Measurements from ENCODE around the gene EPN1. TPM values are rescaled to one million over a fixed set of nuclear protein-coding genes. Genes with fewer than 3 reads are reported as not detected.

The EPN1 gene
- total and polyA plus RNA-seq, 9 of the 15 experiments (the other 6 are each of a cell fraction or from before 2014, with no cell fraction given) = 0.08 to 138 (median 12.7) TPM

DNA sequence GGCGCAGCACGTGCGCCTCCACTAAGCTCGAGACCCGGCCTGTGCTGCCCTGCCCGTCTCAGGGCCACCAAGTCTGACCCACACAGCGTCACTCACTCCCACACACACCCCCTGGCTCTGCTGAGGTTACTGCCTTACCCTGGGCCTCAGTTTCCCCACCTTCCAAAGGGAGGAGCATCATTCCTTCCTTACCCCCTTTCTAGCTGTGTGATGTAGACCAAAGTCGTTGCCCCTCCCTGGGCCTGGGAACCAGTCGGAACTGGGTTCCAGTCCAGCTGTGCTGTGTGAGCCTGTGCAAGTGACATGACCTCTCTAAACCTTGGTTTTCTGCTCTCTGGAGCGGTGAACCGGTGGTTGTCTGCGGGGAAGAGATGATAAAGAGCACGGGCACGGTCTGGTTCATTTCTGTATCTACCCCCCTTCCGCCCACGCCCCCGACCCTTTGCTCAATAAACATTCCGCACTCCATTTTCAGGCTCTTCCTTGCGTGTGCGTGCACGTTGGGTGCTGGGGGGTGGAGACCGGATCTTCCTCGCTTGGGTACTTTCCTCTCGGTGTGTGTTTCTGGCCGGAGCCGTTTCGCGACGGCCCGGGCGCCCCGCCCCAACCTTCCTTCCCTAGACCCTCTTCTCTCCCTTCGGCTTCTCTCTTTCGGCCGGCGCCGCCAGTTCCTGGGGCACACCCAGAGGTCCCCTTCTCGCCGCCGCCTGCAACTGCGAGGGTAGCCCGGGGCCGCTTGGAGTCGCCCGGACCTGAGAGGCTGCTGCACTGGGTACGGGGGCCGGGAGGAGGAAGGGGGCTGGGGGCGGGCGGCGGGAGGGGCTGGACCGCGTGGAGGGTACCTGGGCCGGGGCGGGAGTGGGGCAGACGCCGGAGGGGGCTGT, 31.8 kb upstream of the EPN1 start, which contains the start of gene ZNF581 (continued):
- TF ChIP-seq, protein P1, sequence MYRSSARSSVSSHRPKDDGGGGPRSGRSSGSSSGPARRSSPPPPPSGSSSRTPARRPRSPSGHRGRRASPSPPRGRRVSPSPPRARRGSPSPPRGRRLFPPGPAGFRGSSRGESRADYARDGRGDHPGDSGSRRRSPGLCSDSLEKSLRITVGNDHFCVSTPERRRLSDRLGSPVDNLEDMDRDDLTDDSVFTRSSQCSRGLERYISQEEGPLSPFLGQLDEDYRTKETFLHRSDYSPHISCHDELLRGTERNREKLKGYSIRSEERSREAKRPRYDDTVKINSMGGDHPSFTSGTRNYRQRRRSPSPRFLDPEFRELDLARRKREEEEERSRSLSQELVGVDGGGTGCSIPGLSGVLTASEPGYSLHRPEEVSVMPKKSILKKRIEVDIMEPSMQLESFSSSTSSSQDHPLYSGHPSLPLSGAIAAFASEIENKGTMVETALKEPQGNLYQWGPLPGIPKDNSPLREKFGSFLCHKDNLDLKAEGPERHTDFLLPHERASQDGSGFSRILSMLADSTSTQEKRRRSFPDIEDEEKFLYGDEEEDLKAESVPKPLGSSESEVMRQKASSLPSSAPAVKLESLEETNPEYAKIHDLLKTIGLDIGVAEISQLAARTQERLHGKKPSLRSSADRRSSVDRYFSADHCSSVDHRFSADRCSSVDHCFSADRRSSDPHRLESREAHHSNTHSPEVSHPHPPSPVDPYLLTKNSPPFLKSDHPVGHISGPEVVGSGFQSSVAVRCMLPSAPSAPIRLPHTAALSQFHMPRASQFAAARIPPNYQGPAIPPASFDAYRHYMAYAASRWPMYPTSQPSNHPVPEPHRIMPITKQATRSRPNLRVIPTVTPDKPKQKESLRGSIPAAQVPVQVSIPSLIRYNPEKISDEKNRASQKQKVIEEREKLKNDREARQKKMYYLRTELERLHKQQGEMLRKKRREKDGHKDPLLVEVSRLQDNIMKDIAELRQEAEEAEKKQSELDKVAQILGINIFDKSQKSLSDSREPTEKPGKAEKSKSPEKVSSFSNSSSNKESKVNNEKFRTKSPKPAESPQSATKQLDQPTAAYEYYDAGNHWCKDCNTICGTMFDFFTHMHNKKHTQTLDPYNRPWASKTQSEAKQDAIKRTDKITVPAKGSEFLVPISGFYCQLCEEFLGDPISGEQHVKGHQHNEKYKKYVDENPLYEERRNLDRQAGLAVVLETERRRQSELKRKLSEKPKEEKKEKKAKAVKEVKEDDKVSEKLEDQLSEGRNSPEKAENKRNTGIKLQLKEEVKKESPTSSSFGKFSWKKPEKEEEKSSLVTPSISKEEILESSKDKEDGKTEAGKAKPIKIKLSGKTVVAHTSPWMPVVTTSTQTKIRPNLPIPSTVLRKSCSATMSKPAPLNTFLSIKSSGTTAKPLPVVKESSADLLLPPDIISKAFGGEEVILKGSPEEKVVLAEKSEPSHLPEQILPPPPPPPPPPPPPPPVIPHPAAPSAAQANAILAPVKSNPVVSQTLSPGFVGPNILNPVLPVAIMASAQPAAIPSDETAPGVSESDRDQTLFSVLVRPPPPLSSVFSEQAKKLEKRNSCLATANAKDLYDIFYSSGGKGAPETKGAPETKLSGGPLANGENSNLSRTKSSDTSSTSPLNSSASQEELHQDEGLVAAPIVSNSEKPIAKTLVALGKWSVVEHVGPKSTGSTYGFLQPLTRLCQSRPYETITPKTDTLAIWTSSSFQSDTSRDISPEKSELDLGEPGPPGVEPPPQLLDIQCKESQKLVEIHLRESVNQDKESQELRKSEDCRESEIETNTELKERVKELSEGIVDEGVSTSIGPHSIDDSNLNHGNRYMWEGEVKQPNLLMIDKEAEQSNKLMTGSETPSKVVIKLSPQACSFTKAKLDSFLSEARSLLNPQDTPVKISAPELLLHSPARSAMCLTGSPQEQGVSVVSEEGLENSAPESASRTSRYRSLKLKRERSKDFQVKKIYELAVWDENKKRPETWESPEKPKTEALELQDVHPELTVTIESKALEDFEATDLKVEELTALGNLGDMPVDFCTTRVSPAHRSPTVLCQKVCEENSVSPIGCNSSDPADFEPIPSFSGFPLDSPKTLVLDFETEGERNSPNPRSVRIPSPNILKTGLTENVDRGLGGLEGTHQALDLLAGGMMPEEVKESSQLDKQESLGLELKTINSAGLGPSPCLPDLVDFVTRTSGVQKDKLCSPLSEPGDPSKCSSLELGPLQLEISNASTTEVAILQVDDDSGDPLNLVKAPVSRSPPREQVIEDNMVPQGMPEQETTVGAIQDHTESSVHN (IDR thresholded peaks at IDR 0.05; ENCODE audit: borderline replicate concordance in 1 of 2, low read depth in 1 of 2) = no peak
- TF ChIP-seq ZFP30 (CRISPR knock-in tag; IDR thresholded peaks at IDR 0.05; ENCODE audit: borderline replicate concordance) = no peak
- TF ChIP-seq SP2 (IDR thresholded peaks at IDR 0.05; ENCODE audit: extremely low read depth, low read depth, low read length, poor library complexity, severe bottlenecking) = no peak
- TF ChIP-seq TAF7 (tag; IDR thresholded peaks at IDR 0.05) = no peak
- TF ChIP-seq, protein P2, sequence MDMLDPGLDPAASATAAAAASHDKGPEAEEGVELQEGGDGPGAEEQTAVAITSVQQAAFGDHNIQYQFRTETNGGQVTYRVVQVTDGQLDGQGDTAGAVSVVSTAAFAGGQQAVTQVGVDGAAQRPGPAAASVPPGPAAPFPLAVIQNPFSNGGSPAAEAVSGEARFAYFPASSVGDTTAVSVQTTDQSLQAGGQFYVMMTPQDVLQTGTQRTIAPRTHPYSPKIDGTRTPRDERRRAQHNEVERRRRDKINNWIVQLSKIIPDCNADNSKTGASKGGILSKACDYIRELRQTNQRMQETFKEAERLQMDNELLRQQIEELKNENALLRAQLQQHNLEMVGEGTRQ (CRISPR knock-in tag; IDR thresholded peaks at IDR 0.05) = no peak
- peak; percentile 63; the same call in 1 of the 2 replicates for TF ChIP-seq PTBP1 (IDR thresholded peaks at IDR 0.05; ENCODE audit: low read depth, low read length)
- peak; percentile 95 for TF ChIP-seq KLF13 (tag; IDR thresholded peaks at IDR 0.05; ENCODE audit: borderline replicate concordance, low read depth)
- TF ChIP-seq, protein P3, sequence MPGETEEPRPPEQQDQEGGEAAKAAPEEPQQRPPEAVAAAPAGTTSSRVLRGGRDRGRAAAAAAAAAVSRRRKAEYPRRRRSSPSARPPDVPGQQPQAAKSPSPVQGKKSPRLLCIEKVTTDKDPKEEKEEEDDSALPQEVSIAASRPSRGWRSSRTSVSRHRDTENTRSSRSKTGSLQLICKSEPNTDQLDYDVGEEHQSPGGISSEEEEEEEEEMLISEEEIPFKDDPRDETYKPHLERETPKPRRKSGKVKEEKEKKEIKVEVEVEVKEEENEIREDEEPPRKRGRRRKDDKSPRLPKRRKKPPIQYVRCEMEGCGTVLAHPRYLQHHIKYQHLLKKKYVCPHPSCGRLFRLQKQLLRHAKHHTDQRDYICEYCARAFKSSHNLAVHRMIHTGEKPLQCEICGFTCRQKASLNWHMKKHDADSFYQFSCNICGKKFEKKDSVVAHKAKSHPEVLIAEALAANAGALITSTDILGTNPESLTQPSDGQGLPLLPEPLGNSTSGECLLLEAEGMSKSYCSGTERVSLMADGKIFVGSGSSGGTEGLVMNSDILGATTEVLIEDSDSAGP (CRISPR knock-in tag; IDR thresholded peaks at IDR 0.05) = no peak; the same call in 1 of the 2 replicates
- TF ChIP-seq MCM3 (IDR thresholded peaks at IDR 0.05) = no peak
- TF ChIP-seq ELF1 (tag; IDR thresholded peaks at IDR 0.05) = peak; percentile 56
- TF ChIP-seq, protein P4, sequence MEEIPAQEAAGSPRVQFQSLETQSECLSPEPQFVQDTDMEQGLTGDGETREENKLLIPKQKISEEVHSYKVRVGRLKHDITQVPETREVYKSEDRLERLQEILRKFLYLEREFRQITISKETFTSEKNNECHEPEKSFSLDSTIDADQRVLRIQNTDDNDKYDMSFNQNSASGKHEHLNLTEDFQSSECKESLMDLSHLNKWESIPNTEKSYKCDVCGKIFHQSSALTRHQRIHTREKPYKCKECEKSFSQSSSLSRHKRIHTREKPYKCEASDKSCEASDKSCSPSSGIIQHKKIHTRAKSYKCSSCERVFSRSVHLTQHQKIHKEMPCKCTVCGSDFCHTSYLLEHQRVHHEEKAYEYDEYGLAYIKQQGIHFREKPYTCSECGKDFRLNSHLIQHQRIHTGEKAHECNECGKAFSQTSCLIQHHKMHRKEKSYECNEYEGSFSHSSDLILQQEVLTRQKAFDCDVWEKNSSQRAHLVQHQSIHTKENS (CRISPR knock-in tag; IDR thresholded peaks at IDR 0.05) = no peak
- TF ChIP-seq, protein P5, sequence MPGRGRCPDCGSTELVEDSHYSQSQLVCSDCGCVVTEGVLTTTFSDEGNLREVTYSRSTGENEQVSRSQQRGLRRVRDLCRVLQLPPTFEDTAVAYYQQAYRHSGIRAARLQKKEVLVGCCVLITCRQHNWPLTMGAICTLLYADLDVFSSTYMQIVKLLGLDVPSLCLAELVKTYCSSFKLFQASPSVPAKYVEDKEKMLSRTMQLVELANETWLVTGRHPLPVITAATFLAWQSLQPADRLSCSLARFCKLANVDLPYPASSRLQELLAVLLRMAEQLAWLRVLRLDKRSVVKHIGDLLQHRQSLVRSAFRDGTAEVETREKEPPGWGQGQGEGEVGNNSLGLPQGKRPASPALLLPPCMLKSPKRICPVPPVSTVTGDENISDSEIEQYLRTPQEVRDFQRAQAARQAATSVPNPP (IDR thresholded peaks at IDR 0.05; ENCODE audit: borderline replicate concordance, insufficient read depth, insufficient read length) = no peak
